HG02870 (cell line): ENCODE results near the gene DRGX.

ENCODE experiments used
- ATAC-seq: cut with Tn5 transposase; IDR thresholded peaks from one replicate; pipeline ENCODE4 v1.9.1; 2021; ENCODE audit warnings: mild to moderate bottlenecking, moderate library complexity; ENCODE audit not compliant: unreplicated experiment

The DRGX gene

DNA sequence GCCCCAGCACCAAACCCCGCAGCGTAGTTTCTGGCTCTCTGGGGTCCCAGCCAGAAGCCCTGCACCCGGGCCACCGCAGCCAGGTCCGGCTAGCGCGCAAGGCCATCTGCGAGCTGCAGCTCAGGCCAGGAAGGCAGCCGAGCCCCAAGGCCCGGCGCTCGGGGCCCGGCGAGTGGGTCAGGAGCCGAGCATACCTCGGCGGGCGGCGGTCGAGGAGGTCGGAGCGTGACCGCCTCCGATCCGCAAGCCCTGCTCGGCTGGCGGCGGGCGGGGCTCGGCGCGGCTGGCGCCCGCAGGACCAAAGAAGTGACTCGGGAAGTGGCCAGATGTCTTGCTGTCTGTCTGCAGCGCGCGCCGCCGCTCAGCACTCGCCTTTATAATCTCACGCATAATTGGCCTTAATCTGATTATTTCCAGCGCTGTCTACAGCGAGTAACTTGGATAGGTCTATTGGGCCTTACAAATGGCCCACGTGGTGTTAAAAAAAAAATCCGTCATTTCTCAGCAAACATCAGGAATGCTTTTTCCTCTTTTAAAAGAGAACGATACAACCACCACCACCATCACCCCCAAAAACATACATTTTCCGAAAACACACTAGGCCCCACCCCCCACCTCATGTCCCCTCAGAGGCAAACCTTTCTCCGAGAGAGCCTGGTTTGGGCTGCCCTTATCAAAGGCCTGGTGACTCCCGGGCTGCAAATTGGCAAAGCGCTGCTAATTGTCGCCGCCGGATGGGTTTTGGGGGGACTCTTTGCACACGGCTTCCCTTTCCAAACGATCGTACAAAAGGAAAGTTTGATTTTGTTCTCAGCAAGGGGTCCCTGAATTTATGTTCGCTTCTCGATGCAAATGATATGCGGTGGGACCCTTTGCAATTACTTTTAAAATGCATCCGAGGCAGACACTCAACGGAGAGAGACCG, at the start of gene DRGX:
DRGX (minus strand) TSS at position 349 of the 925 bp plus-strand sequence. CDS start 649 bp downstream, outside the sequence.
- no peak for ATAC-seq

DNA sequence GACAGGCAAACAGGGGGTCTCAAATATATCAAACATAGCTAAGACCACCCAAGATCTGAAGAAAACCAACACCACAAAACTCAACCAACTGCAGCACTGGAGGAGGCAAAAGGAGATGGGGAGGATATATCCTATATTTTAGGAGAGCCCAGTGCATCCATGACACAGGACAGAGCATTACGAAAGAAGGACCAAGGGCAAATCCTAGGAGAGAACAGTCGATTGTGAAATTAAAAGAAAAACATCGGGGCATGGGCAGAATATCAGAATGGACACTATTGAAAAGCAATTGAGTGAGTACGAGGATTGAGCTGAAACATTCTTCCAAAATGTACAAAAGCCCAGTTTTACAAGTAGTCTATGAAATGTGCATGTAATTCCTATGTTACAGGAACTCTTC, 48.5 kb upstream of the DRGX start:
- no peak for ATAC-seq

DNA sequence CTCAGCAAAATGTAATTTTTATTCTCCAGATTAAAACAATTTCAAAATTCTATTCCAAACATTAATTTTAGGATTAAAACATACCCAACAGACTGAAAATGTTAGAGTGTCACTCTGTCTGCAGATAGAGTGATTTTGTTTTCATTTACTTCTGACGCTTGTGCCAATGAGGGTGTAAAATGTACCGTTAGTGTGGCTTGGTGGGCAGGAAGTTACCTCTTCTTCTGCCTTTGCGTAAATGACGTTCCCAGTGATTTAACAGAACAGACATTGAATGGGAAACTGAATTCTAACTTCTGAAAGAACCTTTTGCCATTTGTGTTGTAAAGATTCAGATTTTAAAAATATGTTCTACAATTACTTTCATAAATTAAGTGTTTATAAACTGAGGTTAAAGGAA, 47.0 kb upstream of the DRGX start:
- ATAC-seq = no peak

DNA sequence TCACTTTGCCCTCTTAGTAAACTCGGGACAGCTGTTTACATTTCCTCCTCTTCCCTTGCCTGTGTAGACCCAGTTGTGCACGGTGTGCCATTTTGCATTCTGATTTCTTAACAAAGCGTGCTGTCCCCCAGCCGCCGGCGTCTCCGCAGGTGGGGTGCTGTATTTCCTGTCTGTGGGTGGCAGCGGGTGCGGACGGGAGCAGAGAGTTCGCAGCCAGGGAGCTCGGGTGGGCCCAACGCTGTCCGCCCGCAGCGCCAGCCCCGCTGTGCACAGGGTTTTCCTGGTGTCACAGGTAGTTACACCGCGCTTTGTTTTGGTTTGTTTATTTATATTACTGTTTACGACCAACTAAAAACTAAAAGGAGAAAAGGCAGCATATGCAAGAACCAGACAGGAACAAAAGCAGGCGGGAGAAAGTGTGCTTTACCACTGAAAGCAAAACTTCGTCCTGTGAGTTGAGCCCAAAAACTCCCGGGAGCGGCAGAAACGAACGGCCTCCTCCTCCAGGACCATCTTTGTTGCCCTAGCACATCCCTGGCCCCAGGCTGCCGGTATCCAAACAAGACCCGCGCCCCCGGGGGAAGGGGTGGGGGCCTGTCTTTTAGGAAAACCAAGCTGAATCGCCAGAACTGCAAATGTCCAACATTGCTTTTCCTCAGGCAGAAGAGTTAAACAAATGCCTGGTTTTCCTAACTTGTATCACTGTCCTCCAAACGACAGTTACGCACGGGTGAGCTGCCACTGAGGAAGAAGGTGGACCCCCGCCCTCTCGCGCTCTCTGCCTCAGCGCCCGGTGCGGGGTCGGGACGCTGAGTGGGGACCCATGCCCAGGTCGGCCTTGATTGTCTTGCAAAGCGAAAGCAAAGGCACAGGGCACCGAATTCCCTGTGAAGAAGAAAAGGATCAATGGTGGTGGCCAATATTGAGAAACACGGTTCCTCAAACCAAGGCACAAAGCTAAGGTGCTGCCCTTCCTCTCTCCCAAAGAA, 45.9 kb upstream of the DRGX start:
- ATAC-seq = no peak

DNA sequence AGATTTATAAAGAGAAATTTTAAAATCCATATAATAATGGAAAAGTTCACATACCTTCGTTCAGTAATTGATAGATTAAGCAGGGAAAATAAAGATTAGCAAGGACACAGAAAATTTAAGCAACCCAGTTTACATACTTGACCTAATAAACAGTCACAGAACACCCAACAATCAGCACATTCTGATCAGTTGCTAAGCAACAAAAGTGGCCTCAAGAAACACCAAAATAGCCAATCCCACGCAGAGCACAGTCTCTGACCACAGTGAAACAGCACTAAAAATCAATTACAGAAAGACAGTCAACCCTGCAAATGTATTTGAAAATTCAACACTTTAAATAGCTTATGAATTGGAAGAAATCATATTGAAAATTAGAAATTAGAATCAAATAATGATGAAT, 39.3 kb upstream of the DRGX start:
- ATAC-seq = no peak

DNA sequence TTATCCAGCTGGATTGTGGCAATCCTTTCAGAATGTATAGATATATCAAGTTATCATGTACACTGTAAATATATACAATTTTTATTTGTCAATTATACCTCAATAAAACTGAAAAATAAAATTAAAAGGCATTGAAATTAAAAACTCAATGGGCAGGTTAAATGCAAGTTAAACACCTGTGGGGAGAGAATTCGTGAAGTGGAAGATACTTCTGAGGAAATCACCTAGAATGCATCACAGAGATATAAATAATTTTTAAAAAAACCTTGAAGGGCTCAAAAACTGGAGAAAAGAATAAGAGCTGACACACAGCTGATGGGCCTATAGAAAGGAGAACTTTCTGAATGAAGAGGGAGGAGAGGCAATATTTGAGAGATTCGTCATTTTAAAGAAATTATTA, 37.2 kb upstream of the DRGX start:
- ATAC-seq = no peak

DNA sequence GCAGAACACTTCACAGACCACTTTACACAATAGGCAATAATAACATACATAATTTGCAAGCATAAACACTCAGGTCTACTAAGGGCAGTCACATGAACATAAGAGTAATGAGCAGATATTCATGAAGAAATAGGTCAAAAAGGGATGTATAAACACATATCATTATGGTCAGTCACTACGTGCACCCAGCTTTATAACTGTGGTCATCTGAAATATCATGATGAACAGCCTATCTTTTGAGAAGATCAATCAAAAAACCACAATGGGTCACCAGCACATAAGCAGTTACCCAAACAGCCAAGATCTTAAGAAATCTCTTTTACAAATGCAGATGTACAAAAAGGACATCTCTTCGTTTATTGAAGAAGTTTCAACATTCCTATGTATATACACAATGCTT, 35.5 kb upstream of the DRGX start:
- no peak for ATAC-seq

DNA sequence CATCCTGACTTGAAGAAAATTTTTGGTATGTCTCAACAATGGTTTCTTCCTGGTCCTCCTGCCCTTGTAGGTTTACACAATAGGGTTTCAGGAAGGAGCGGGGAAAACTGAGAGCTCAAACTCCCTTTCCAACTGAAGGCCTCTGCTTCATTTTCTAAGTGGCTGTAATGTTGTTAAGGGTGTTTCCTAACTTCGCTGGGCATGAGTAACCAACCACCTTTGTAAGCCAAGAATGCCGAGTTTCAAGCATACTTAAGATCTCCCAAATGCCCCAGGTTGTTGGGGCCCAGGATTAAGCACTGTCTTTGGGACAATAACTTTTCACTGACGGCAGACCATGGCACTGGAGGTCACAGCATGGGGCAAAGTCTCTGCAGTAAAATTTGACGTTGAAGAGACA, 33.6 kb upstream of the DRGX start:
- no peak for ATAC-seq

DNA sequence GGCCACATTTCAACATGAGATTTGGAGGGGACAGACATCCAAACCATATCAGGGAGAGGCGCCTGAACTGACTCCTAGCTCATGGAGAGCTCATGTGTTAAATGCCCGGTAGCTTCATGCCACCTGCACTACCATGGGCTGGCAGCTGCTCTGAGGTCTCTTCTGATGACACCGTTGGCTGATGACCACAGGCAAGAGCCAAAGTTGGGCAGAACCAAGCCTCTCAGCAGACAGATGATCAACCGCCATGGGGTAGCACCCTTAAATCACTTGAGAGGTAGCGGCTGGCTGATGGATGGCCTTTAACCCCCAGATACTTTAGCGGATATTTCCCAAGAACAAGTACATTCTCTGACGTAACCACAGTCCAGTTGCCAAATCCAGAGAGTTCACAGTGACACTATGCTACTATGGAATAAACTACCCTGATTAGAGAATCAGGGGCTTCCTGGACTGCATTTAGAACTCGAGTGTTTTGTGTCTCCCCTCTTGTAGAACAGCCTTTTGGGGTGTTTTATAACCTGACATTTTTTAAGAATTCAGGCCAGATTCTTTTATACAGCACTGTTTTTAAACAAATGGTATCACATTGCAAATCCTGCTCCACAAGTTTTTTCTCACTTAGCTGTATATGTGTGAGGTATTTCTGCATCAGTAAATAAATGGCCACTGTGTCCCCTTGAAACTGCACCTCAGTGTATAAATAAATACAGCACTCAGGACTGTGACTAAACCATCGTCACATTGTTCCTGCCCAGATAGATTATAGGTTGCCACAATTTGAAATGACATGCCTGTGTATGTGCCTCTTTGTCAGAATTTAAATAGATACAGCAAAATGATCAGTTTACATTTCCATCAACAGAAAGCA, 30.8 kb upstream of the DRGX start:
- ATAC-seq = no peak

DNA sequence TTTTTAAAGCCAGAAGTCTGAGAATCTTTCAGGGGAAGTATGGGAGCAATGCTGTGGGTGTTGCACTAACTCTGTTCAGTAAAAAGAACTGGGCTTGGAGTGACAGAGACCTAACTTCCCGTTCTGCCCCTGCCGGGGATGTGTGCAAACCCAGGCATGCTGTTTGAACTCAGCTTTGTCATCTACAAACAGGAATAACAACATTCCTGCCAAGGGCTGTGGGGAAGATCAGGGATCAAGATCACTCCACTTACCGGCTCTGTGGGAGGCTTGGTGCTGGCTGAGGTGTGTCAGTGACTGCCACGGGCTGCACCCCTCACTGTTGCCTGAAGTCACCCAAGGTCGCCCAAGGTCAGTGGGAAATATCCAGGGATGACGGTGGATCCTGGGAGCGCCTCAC, 23.1 kb upstream of the DRGX start:
- no peak for ATAC-seq

DNA sequence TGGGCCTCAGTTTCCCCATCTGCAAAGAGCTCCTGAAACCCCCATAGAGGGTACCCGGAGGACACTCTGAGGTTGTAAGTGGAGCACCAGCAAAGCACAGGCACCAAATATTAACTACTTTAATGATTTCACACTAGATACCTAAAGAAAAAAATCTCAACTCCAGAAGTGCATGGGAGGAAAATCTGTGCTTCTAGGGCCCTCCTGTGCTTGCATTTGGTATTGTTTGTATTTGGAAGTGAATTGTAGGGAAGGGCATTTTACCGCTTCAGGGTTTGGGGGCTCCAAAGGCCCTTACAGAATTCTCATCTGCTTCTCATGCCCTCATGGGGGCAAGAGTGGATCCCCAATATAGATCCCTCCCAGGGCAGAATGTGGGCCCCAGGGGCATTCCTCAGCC, 22.4 kb upstream of the DRGX start:
- no peak for ATAC-seq

DNA sequence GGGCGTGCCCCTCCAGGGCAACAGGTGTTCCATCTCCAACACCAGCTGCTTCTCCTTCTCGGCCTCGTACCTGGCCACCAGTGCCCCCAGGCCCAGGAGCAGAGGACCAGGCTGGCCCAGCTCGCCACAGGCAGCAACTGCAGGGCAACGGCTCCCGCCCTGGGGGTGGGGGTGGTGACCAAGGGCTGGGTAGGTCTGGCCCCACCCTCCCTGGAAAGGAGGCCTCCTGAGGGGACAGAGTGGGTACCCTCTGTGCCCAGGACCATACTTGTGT, 22.1 kb upstream of the DRGX start:
- ATAC-seq = no peak

DNA sequence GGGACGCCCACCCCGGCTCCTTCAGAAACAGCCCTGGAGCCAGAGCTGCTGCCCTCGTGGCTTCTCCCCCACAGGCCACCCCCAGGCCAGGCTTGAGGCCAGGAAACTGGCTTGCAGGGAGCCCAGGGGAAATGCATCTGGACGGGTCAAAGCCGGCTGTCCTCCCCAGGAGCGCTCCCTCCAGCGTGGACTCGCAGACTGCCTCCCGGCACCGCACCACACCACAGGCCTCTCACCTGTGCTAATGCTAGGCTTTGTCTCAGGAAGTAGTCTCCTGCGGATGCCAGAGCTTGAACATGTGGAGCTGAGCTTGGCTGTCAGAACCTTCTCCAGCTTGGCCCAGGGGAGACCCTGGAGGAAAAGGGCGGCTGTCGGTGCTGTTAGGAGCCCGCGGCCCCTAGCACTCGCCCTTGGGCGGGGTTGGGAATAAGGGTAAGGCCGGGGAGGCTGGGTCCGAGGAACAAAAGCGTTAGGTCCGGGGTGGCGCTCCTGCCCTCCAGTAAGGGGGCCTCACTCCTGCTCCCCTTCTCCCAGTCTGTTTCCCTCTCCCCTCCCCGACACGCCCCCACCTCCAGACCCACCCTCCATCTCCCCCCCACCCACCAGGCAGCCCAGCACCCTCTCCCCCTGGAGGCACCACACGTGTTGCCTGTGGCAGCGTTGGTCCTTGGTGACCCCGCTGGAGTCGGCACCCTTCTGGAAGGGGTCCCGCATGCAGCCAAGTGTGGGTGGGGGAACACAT, 21.6 kb upstream of the DRGX start:
- ATAC-seq = no peak

DNA sequence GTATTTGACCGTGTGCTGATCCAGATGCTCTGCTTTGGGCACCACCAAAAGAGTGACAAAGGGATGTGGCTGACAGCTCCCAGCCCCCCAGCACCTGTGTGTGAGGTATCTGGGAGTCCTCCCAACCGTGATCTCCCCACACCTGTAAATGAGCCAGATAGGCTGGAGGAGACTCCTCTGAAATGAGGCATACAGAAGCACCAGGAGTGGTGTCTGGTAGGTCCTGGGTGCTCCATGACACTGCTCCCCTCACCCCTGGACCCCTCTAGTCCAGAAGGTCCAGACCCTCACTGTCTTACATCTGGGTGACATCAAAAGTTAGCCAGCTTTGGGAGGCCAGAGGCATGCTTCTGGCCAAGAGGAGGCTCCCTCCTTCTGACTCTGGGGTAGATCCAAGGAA, 20.0 kb upstream of the DRGX start:
- no peak for ATAC-seq

DNA sequence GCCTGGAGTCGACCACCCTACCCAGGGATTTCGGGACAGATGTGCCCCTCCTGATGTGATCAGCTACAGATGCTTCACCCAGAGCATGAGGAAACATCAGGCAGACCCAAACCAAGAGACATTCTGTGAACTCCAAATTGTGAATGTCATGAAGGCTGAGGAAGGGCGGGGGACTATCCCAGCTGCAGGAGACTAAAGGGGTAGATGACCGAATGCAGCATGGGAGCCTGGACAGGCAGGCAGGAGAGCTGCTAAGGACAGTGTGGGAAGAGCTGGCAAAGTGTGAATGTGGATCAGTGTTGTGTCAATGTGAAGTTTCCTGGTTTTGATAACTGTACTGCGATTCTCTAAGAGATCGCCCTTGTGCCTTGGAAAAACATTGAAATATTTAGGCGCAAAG, 19.2 kb upstream of the DRGX start:
- ATAC-seq = no peak

DNA sequence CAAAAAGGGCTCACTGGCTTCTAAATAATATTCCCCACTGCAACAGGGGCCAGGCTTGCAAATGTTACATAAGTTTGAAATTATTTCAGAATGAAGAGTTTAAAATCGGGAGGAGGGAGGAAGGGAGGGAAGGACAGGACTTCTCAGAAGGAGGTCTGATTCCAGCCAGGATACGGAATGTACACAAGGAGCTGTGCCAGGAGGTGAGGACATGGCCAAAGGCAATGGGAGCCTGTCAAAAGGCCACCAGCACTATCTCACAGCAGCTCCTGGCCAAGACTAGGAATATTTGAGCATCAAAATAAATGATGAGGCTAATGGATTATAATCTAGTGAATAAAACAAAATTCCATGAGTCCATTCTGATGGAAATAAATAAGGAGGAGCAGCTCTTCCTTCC, 18.6 kb upstream of the DRGX start:
- ATAC-seq = no peak

DNA sequence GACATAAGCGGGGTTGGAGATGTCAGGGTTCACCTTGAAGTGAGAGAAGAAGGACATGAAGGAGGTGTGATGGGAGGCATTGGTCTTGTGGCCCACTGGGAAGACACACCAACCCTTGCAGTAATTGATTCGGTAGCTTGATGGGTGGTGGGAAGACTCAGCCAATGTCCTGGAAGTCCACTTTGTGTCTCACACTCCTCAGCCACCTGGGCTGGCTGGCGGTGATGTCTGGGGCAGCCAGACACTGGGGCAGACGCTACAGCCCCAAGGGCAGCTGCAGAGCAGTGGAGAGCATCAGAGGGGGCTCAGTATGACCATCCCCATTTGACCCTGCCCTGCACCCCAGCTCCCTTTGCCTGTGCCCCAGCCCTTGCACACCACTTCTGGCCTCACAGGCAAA, 16.7 kb upstream of the DRGX start:
- ATAC-seq = no peak

DNA sequence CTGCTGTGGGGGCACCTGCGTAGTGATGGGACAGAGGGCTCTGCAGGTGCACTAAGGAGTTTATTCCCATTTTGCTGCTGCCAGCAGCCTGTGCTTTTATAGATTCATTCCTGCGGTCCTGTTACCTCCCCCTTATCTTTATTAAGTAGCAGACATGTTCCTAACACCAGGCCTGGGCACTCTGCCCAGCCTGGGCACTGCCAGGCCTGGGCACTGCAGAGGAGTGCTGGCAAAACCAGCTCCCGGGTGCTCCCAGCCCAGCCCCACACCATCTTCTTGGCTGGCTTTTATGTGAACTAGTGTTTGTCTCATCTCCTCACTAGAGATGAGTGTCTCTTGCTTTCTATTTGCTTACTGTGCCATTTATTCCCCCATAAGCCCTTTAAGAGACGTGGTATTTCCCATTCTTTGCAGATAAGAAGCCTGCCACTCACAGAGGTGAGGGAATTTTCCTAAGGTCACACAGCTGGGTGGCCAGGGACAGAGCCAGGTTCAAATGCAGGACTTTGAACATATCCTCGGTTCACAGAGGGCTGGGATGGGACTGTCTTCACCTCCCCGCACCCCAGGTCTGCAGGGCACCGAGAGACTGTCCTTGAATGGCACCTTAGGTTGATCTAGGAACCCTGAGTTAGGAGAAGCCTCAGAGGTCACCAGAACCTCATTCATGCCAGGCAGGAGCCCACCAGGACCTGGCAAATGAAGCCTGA, 14.6 kb upstream of the DRGX start:
- ATAC-seq = no peak

DNA sequence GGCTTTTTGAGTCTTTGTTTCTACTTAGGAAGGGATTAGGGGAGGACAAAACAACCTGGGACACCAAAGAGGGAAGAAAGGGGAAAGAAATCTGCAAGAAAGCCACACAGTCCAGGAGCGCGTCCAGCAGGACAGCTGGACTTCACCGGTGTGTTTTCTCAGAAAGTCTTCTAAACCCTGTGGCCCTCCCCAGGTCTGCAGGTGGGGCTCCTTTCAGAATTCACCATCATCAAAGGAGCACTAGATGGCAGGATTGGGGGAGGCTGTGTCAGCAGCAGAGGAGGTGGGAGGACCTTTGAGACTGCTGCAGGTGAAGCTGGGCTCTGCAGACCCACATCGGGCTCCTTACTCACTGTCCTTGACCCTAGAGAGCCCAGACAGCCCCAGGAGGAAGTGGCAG, 13.9 kb upstream of the DRGX start:
- ATAC-seq = no peak
